Breast epithelium (tissue), 3 donors: ENCODE data around the gene ENOSF1.

Experiments
- POLR2A ChIP-seq: fragments of 450-650 bp; IDR thresholded peaks from one replicate; pipeline ENCODE4 v1.6.1; 2016; ENCODE audit warnings: antibody characterized with exemption, mild to moderate bottlenecking, moderate library complexity
- TF ChIP-seq, protein P1 (sequence below), 3 donors: fragments of 450-650 bp; IDR thresholded peaks; one replicate each; pipeline ENCODE4 v1.5.1; 2016 to 2017; ENCODE audit warnings: antibody characterized with exemption in 3 of 3, mild to moderate bottlenecking in 3 of 3, moderate library complexity in 3 of 3

DNA sequence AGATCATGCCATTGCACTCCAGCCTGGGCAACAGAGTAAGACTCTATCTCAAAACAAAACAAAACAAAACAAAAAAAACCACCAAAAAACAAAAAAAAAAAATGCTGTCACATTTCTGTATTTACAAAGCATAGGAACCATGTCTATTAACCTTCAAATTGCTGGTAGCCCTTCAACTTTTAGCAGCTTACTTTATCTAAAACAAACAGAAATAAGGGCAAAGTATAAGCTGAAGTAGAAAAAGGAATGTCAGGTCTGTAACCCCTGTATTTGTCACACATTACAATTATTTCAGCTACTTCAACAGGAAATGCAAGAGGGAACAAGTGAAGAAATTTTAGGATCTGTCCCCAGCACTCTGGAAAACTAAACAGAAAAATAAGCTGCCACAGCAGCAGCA is 29.6 kb downstream of the ENOSF1 start:
- no peak for TF ChIP-seq POLR2A
- TF ChIP-seq, protein P1, sequence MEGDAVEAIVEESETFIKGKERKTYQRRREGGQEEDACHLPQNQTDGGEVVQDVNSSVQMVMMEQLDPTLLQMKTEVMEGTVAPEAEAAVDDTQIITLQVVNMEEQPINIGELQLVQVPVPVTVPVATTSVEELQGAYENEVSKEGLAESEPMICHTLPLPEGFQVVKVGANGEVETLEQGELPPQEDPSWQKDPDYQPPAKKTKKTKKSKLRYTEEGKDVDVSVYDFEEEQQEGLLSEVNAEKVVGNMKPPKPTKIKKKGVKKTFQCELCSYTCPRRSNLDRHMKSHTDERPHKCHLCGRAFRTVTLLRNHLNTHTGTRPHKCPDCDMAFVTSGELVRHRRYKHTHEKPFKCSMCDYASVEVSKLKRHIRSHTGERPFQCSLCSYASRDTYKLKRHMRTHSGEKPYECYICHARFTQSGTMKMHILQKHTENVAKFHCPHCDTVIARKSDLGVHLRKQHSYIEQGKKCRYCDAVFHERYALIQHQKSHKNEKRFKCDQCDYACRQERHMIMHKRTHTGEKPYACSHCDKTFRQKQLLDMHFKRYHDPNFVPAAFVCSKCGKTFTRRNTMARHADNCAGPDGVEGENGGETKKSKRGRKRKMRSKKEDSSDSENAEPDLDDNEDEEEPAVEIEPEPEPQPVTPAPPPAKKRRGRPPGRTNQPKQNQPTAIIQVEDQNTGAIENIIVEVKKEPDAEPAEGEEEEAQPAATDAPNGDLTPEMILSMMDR (IDR thresholded peaks at IDR 0.05), result no peak
